Stimulated activated CD8-positive, alpha-beta memory T cell treated with anti-CD3 and anti-CD28 coated beads, Interleukin-4, amount 100 ng/mL, for 4 hours (primary cell): ENCODE data around the gene FBXO38.
A peak's percentile ranks its signal among the peaks of the same experiment; 100 is the strongest.

Experiments
- DNase-seq, 2 donors: peaks; one replicate each; pipeline ENCODE4 v3.0.0-alpha.2; 2020; ENCODE audit warnings: low read depth in 2 of 2, low spot score in 1 of 2

Gene FBXO38

DNA sequence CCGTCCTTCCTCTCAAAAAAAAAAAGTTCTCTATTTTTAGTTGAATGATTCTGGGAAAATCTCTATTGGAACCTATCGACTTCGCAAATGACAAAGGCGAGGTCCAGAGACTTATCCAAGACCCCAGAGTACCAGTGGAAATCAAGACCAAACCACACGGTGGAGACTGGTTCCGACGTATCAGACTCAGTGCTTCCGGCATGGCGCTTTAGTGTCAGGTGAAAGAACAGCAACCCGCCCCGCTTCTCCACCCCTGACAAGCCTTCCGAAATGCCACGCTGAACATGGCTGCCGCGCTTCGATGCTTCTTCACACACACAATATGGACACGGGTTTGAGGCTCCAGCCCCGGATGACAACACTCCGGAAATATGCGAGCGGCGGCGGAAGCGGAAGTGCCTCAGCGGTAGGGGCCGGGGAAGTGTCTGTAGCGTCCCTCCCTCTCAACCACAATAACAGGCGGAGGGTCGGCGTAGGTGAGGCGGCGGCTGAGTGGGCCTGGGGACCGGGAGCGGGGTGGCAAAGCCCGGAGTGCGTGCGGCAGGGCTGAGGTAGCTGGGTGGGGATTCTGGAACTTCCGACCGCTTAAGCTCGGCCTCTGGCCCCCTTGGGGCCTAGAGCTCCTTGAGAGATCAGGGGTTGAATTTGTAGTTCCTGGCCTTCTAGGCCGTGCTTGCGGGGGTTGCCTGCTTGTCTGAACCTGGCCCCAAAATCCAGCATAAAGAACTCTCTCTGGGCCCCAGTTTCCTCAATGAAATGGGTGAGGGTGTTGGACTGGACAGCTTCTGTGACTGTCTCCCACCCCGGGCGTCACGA lies at the start of gene FBXO38:
TSS of gene FBXO38 (plus strand) at position 395 of the 816 bp plus-strand sequence. CDS start 10,819 bp downstream, outside the sequence.
- peak; percentile 93 to 94 for DNase-seq

DNA sequence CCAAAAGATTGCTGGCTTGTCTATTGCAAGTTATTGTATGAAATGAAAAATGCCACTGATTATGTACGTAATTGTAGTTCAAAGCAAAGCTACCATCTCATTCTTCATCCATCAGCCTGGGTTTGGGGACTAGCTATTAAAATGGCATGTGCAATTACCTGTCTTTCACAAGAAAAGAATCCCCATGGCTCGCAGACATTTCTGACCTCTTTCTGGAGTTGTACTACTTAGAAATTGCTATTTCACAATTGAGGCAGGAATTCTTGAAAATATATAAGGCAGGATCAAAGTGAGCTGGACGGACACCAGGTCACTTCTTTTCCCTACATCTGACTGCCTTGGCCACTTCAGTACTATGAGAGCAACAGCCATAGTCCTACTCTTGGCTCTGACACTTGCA lies 48.5 kb upstream of the FBXO38 start, which contains the start of gene SPINK9:
TSS of gene SPINK9 (plus strand) at position 301 of the 400 bp plus-strand sequence. CDS start at position 356, 55 bp downstream.
- DNase-seq = no peak

- no peak for DNase-seq
Measured at GRCh38 chr5:148336704-148337435, 46.9 kb upstream of the FBXO38 start.

DNA sequence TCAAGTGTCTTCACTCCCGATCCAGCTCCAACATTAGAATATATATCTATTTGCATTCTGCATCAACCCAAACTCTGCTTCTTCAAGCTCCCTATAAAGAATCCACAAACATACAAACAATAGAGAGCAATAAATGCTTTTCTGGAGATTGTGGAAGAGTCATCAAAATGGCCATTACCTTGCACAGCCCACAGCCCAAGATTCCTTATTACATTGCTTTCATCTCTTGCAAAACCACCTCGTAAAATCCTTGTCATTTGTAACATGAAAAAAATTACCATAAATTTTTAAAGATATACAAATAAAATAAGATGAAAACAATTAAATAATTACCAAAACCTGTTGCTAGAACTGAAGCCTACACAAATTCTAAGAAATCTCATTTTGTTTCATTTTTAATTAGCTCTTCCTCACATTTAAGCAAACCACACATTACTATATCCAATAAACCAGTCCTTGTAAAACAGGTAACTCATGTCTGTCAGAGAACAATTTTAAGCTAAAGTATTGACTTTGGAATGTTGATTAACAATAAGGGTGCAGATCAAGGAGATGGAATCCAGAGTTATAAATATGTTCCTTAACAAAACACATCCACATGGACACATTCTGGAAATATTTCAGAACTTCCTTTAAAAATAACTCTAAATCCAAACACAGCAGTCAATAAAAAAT lies 41.2 kb upstream of the FBXO38 start:
- no peak for DNase-seq

GRCh38 chr5:148343046-148343407 lies 40.7 kb upstream of the FBXO38 start:
- no peak for DNase-seq

GRCh38 chr5:148343603-148344487 lies 39.9 kb upstream of the FBXO38 start:
- DNase-seq = no peak

DNA sequence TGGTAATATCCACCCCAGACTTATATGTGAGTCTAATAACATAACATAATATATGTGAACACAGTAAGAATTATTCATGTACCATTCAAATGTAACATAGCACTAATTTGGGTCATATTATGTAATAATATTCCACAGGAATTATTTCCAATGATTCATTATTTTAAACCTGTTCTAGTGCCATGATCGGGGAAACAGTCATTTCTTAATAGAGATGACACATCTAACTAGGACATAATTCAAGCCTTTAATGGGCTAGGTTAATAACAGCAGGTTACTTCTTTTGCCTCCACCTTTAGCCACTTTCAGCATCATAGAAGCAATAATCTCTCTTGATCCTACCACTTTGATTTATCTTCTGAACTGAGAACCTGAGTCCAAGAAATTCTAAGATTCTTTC lies 36.1 kb upstream of the FBXO38 start:
- DNase-seq = no peak

GRCh38 chr5:148352696-148353095 lies 31.1 kb upstream of the FBXO38 start:
- DNase-seq = no peak

GRCh38 chr5:148353634-148354033 lies 30.1 kb upstream of the FBXO38 start:
- DNase-seq = no peak

DNA sequence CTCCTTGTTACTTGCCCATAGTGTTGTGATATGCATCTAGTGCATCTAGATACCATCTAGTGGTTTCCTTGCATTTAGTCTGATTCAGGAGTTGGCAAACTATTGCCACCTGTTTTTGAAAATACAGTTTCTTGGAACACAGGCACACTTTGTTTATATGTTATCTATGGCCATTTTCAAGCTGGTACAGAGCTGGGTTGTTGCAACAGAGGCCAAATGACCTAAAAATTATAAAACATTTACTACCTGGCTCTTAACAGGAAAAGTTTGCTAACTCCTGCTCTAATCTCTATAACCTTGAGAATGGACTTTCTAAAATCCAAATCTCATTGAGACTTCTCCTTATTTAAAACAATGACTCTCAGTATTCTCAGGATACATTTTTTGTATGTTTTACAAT lies 19.4 kb upstream of the FBXO38 start:
- DNase-seq = no peak

DNA sequence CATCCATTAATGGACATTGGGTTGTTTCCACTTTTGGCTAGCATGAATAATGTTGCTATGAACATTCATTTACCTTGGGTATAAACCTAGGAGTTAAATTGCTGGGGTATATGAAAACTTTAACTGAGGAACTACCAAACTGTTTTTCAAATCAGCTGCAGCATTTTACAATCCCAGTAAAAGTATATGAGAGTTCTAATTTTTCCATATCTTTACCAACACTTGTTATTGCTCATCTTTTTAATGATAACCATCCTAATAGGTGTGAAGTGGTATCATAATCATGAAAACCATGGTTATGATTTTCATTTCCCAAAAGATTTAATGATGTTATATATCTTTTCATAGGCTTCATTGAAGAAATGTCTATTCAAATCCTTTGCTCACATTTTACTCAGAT lies 15.5 kb upstream of the FBXO38 start:
- DNase-seq = no peak

DNA sequence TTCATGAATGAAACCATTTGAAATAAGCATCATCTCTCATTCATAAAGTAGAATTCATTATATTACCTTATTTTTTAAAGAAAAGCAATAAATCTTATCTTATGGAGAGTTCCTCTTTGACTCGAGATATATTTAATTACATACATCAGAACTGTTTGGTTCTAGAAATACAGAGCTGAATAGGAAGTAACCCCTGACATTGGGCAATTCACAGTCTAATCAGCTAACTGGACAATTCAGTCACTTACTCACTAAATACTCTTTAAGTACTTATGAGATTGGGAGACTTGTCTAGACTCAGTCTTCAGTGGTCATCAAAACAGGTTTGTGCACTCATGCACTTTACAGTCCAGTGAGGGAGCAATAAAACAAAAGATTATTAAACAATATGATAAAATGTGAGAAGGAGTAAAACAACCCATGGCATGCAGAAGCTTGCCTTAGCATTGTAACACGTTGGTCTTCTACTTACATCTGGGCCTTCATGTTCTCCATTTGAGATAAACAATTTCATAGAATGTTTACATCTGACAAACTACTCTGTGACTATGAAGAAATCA lies 11.5 kb upstream of the FBXO38 start:
- DNase-seq = no peak

DNA sequence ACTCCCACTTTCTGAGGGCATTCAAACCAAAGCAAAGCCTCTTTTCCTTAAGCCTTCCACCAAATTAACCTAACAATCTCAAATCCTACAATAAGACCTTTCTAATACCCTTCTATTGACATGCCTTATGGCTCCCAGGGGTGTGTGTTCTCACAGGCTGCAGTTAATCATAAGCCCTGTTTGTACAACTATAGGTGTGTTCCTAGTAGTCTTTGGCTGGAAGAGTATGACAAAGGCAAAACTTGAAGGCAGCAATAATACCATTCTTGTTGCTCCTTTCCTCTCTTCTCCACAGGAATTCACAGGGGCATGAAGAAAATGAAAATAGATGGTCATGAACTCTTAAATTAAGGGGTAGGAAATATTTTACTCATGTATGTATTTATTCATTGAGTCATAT lies 10.9 kb upstream of the FBXO38 start:
- DNase-seq = no peak

GRCh38 chr5:148374690-148375360 lies 8.9 kb upstream of the FBXO38 start:
- DNase-seq = no peak

DNA sequence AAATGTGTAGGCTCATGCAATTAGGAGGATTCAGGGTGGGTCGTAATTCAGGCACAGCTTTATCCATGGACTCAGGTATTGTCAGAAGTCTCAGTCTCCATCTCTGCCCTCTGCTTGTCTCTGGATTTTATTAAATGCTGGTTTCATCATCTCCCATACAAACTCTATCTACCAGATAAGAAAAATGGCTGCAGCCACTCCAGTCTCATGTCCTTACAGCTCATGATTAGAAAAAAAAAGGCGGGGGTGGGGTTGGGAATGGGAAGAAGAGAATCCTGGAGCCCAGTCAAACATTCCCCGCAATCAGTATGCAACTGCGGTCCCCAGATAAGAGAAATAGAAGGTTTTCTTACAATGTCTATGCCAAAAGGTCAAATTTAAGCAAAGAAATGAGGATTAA lies 7.6 kb upstream of the FBXO38 start:
- DNase-seq = no peak

- no peak for DNase-seq
Measured at GRCh38 chr5:148378670-148379069, 5.1 kb upstream of the FBXO38 start.

GRCh38 chr5:148379340-148379739 lies 4.4 kb upstream of the FBXO38 start:
- DNase-seq = no peak

GRCh38 chr5:148381906-148382305 lies 1.9 kb upstream of the FBXO38 start:
- DNase-seq = no peak

DNA sequence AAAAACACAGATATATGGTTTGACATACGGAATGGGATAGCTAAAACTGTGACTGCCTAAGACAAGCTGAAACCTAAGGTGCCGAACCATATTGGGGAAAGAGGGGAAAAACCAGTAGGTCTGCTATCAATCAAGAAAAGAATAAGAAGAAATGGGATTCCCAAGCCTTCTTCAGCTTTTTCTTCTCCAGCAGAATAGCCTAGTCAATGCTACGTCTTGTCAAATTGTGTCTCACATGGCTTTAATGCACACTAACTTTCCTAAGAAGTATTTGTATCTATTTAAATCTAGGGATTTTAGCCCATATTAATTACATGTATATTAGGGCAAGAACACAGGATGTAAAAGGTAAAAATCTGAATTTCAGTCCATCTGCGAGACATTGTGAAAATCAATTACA lies 797 bp upstream of the FBXO38 start:
- DNase-seq = no peak

GRCh38 chr5:148384380-148384737 lies 601 bp downstream of the FBXO38 start:
- DNase-seq = no peak
